OCI-LY7 (cell line): Measurements from ENCODE around the gene PCED1B. TPM values are rescaled to one million over a fixed set of nuclear protein-coding genes. Genes with fewer than 3 reads are reported as not detected.

ENCODE experiments used
- BruUV-seq: library from RNA; stranded (reverse); fragments of 400-500 nt; replicated peaks from 2 replicates; lab custom pipeline; 2021; lab: Mats Ljungman, UMichigan
- CTCF ChIA-PET: fragments of 300-600 bp; sonication (Branson Sonifier 250); formaldehyde crosslinking; loops from one replicate; lab custom pipeline; 2022; ENCODE audit warnings: antibody characterized with exemption; ENCODE audit not compliant: unreplicated experiment; lab: Charles Lee
- POLR2A ChIA-PET: fragments of 300-600 bp; sonication (Branson Sonifier 250); formaldehyde crosslinking; loops from one replicate; lab custom pipeline; 2022; ENCODE audit warnings: antibody characterized with exemption; lab: Charles Lee
- DNase-seq: peaks from one replicate; pipeline ENCODE4 v3.0.0-alpha.2; 2015; ENCODE audit warnings: low spot score
- H2AFZ ChIP-seq: fragments of 200-600 bp; sonication (generic), shearing (Covaris generic); 2 replicates; pipeline ENCODE4 v1.6.1; 2014; ENCODE audit warnings: mild to moderate bottlenecking, antibody characterized with exemption, low read length, moderate library complexity
- H3K27ac ChIP-seq: fragments of 200-600 bp; sonication (generic); 2 replicates; pipeline ENCODE4 v1.5.1; 2014; ENCODE audit warnings: mixed run types, low read depth, mild to moderate bottlenecking, moderate library complexity, low read length, inconsistent platforms; ENCODE audit not compliant: poor library complexity, severe bottlenecking
- H3K36me3 ChIP-seq: fragments of 200-600 bp; sonication (generic); 2 replicates; pipeline ENCODE4 v1.6.1; 2014; ENCODE audit warnings: mild to moderate bottlenecking, antibody characterized with exemption, low read length, moderate library complexity, mixed read lengths; ENCODE audit not compliant: insufficient read depth
- H3K4me1 ChIP-seq: fragments of 200-600 bp; sonication (generic); 2 replicates; pipeline ENCODE4 v1.5.1; 2014; ENCODE audit warnings: mild to moderate bottlenecking, low read length; ENCODE audit not compliant: insufficient read depth, poor library complexity, severe bottlenecking
- H3K4me2 ChIP-seq: fragments of 200-600 bp; sonication (generic); 2 replicates; pipeline ENCODE4 v1.6.1; 2014; ENCODE audit warnings: mild to moderate bottlenecking, low read length
- H3K4me3 ChIP-seq: fragments of 200-600 bp; sonication (generic); 2 replicates; pipeline ENCODE4 v1.5.1; 2014; ENCODE audit warnings: mild to moderate bottlenecking, low read depth, low read length; ENCODE audit not compliant: poor library complexity, severe bottlenecking
- H3K79me2 ChIP-seq: fragments of 200-600 bp; sonication (generic); 2 replicates; pipeline ENCODE4 v1.6.1; 2016; ENCODE audit warnings: low read depth, mild to moderate bottlenecking, low read length, moderate library complexity, mixed read lengths; ENCODE audit not compliant: insufficient read depth
- H3K9me2 ChIP-seq: fragments of 200-600 bp; sonication (generic); 2 replicates; pipeline ENCODE4 v1.6.1; 2016; ENCODE audit warnings: mild to moderate bottlenecking, low read length, mixed read lengths; ENCODE audit not compliant: insufficient read depth
- H3K9me3 ChIP-seq: fragments of 200-600 bp; sonication (generic); 2 replicates; pipeline ENCODE4 v1.6.1; 2014; ENCODE audit warnings: mild to moderate bottlenecking, mixed run types, low read length, mixed read lengths
- H4K20me1 ChIP-seq: fragments of 200-600 bp; sonication (generic); 2 replicates; pipeline ENCODE4 v1.6.1; 2014; ENCODE audit warnings: mild to moderate bottlenecking, antibody characterized with exemption, low read length, moderate library complexity, mixed read lengths; ENCODE audit not compliant: insufficient read depth
- EZH2phosphoT487 ChIP-seq: fragments of 200-600 bp; sonication (generic); IDR thresholded peaks from 2 replicates; pipeline ENCODE4 v1.6.1; 2018; ENCODE audit warnings: low read depth, borderline replicate concordance, mild to moderate bottlenecking, mixed run types, antibody characterized with exemption, low read length, moderate library complexity, mixed read lengths
- intact Hi-C: fragments of 100-400 bp; cut with micrococcal nuclease; formaldehyde crosslinking; loops from one replicate; pipeline ENCODE4 v1.10.0; 2022; ENCODE audit not compliant: unreplicated experiment
- total RNA-seq, 2 experiments: library from RNA; depleted of rRNA in 1 of 2; stranded (reverse); fragments of >200 nt in 1 of 2; shearing (Covaris generic) in 1 of 2; gene quantifications; 2 replicates each; pipeline ENCODE4 v1.2.3, GENCODE V29; 2014 to 2022
- TF ChIP-seq, protein P1 (sequence below): fragments of 200-600 bp; sonication (generic); conservative IDR thresholded peaks from 2 replicates; pipeline ENCODE4 v1.5.1; 2014; ENCODE audit warnings: mild to moderate bottlenecking, antibody characterized with exemption, low read length, moderate library complexity, mixed read lengths

PCED1B gene
- total RNA-seq, 2 experiments from 2014 or later, result 8.4 to 24.3 TPM

DNA sequence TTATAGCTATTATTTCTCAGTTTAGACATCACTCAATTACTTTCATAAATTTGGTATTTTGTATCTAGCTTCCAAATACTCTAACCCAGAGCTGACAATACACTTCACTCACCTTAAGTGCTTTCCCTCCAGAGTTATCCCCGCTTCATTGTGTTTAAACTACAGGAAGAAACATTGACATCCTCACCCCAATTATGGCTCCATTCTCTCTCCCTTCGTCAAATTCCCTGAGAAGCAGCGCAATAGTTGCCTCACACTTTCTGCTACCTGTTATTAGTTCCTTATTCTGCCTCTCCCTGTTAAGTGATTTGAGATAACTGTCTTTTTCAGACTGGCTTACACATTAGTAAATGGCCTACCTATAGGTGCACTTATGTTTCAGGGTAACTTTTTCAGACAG is 69.7 kb downstream of the PCED1B start:
- POLR2A ChIA-PET, result interaction anchor here (2.1 to 2.8 kb wide), 2 partner anchors 8 to 17 kb away, joined by 8 to 10 read pairs; no protein-coding TSS in a partner anchor
- H3K9me2 ChIP-seq, result no peaks in the 10 kb centered on the region
- no peaks in the 10 kb centered on the region for H4K20me1 ChIP-seq
- H3K9me3 ChIP-seq, result no peaks in the 10 kb centered on the region
- H3K27ac ChIP-seq, result no peak overlapping the region
- H3K4me3 ChIP-seq, result no peak overlapping the region
- no peak overlapping the region for H3K4me2 ChIP-seq
- no peak for TF ChIP-seq EZH2phosphoT487
- TF ChIP-seq, protein P1, sequence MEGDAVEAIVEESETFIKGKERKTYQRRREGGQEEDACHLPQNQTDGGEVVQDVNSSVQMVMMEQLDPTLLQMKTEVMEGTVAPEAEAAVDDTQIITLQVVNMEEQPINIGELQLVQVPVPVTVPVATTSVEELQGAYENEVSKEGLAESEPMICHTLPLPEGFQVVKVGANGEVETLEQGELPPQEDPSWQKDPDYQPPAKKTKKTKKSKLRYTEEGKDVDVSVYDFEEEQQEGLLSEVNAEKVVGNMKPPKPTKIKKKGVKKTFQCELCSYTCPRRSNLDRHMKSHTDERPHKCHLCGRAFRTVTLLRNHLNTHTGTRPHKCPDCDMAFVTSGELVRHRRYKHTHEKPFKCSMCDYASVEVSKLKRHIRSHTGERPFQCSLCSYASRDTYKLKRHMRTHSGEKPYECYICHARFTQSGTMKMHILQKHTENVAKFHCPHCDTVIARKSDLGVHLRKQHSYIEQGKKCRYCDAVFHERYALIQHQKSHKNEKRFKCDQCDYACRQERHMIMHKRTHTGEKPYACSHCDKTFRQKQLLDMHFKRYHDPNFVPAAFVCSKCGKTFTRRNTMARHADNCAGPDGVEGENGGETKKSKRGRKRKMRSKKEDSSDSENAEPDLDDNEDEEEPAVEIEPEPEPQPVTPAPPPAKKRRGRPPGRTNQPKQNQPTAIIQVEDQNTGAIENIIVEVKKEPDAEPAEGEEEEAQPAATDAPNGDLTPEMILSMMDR, result no peak
- no peak overlapping the region for H2AFZ ChIP-seq
- BruUV-seq, result no TSS peak
- no peaks in the 10 kb centered on the region for H3K36me3 ChIP-seq
- CTCF ChIA-PET, result no interaction called here
- H3K79me2 ChIP-seq, result no peaks in the 10 kb centered on the region
- intact Hi-C loops, result no loop called here
- no peaks in the 10 kb centered on the region for H3K4me1 ChIP-seq
- no peak for DNase-seq

DNA sequence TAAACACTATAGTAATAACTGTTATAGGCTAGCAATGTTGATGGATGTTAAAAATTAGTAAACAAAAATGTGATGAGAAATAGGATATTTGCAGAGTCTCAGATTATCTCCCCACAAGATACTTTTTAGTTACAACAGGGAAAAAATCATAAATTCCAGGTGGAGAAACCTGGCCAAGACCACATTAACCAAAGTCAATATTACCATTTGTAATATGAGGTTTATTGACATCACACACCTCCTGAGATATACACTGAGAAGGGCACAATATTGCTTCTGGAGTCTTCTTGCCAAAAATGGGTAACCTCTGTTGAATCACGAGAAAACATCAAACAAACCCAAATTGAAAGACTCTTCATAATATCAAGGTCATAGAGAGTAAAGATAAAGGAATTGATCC is 72.7 kb downstream of the PCED1B start:
- Histone ChIP-seq H4K20me1 (no peaks in the 10 kb centered on the region), H3K36me3 (no peaks in the 10 kb centered on the region), H3K4me1 (no peaks in the 10 kb centered on the region), H3K4me2 (no peak overlapping the region), H3K27ac (no peak overlapping the region), H3K4me3 (no peak overlapping the region), H2AFZ (no peak overlapping the region), H3K9me2 (no peaks in the 10 kb centered on the region), H3K79me2 (no peaks in the 10 kb centered on the region), H3K9me3 (no peaks in the 10 kb centered on the region)
- ChIA-PET POLR2A (no interaction called here), CTCF (no interaction called here)
- intact Hi-C loops, result no loop called here
- TF ChIP-seq EZH2phosphoT487, result no peak
- TF ChIP-seq, protein P1, result no peak
- DNase-seq, result no peak
- no TSS peak for BruUV-seq

DNA sequence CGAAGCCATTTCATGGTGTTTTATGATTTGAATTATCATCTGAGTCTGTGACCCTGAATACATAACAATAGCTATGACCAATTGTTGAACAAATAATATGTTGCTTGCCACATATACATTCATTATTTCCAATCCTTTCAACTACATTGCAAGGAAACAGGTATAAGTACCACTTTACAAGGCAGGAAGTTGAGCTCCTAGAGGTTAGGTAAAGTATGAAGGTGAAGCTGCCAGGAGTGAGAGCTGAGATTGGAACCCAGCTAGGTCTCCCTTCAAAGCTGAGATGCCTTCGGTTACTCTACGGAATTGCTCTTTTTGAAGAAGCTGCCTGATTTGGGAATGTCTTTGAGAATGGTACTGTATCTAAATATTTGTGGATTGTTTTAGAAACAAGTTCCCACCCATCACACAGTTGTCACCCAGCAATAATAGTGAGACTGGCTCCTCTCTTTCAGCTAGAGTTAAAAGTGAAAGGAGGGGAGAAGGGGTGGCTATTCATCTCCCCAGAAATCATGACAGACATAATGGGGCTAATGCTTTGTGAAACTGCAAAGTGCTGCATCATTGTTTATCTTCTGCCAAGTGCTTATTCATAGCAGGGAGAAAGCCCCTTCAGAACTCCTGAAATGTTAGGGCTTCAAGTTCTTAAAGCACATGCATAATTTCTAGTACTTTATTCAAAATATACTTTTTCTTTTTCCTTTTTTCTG is 76.2 kb downstream of the PCED1B start:
- Histone ChIP-seq H3K4me2 (no peak overlapping the region), H3K9me3 (no peaks in the 10 kb centered on the region), H3K9me2 (no peaks in the 10 kb centered on the region), H2AFZ (no peak overlapping the region), H3K27ac (no peak overlapping the region), H3K4me3 (no peak overlapping the region), H3K4me1 (no peaks in the 10 kb centered on the region), H3K36me3 (no peaks in the 10 kb centered on the region), H4K20me1 (no peaks in the 10 kb centered on the region), H3K79me2 (no peaks in the 10 kb centered on the region)
- intact Hi-C loops, result no loop called here
- no peak for DNase-seq
- BruUV-seq, result no TSS peak
- TF ChIP-seq EZH2phosphoT487, result no peak
- TF ChIP-seq, protein P1, result no peak
- ChIA-PET POLR2A (no interaction called here), CTCF (no interaction called here)
